PC-9 (cell line): ENCODE data around the gene THG1L.
"Not testable (repeated sequence)": the region's sequence is repeated elsewhere in the genome, so short reads cannot be mapped to it uniquely, and the experiment has no call there.

Experiments
- EZH2 ChIP-seq: fragments of 200-600 bp; sonication (generic); IDR thresholded peaks from 2 replicates; pipeline ENCODE4 v1.8.0; 2017; ENCODE audit warnings: antibody characterized with exemption, low read depth
- TF ChIP-seq, protein P1 (sequence below): fragments of 200-600 bp; sonication (generic); conservative IDR thresholded peaks from 2 replicates; pipeline ENCODE4 v1.6.1; 2017; ENCODE audit warnings: mixed run types, antibody characterized with exemption, mild to moderate bottlenecking, moderate library complexity

DNA sequence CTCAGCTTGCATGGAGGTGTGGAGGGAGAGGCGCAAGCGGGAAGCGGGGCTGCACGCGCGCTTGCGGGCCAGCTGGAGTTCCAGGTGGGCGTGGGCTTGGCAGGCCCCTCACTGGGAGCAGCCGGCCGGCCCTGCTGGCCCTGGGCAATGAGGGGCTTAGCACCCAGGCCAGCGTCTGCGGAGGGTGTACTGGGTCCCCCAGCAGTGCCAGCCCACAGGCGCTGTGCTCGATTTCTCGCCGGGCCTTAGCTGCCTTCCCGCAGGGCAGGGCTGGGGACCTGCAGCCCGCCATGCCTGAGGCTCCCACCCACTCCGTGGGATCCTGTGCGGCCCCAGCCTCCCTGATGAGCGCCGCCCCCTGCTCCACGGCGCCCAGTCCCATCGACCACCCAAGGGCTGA lies 37.4 kb upstream of the THG1L start:
- TF ChIP-seq, protein P1, sequence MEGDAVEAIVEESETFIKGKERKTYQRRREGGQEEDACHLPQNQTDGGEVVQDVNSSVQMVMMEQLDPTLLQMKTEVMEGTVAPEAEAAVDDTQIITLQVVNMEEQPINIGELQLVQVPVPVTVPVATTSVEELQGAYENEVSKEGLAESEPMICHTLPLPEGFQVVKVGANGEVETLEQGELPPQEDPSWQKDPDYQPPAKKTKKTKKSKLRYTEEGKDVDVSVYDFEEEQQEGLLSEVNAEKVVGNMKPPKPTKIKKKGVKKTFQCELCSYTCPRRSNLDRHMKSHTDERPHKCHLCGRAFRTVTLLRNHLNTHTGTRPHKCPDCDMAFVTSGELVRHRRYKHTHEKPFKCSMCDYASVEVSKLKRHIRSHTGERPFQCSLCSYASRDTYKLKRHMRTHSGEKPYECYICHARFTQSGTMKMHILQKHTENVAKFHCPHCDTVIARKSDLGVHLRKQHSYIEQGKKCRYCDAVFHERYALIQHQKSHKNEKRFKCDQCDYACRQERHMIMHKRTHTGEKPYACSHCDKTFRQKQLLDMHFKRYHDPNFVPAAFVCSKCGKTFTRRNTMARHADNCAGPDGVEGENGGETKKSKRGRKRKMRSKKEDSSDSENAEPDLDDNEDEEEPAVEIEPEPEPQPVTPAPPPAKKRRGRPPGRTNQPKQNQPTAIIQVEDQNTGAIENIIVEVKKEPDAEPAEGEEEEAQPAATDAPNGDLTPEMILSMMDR = not testable (repeated sequence)
- TF ChIP-seq EZH2 = not testable (repeated sequence)
